Measurements from ENCODE around the gene KCND1. TPM values are rescaled to one million over a fixed set of nuclear protein-coding genes. Genes with fewer than 3 reads are reported as not detected.
"Not testable (repeated sequence)": the region's sequence is repeated elsewhere in the genome, so short reads cannot be mapped to it uniquely, and the experiment has no call there.

Gene KCND1
- total RNA-seq, 4 donors from 2014 or later: 1.9 to 11.3 (median 3.7) TPM

GRCh38 chrX:48989483-48989882, 17.8 kb upstream of the KCND1 start:
- TF ChIP-seq CTCF (IDR thresholded peaks at IDR 0.05): no peak
- DNase-seq (ENCODE audit: low spot score) (no peak), ATAC-seq (ENCODE audit: low FRiP score) (no peak)

GRCh38 chrX:48983896-48984295, 12.3 kb upstream of the KCND1 start:
- ATAC-seq (ENCODE audit: low FRiP score) (no peak), DNase-seq (ENCODE audit: low spot score) (no peak)
- TF ChIP-seq CTCF (IDR thresholded peaks at IDR 0.05): no peak

- no peak for ATAC-seq (ENCODE audit: low FRiP score)
- no peak for DNase-seq (ENCODE audit: low spot score)
- no peak for TF ChIP-seq CTCF (IDR thresholded peaks at IDR 0.05)
Observed at GRCh38 chrX:48983081-48983480, 11.4 kb upstream of the KCND1 start.

- DNase-seq (ENCODE audit: low spot score) (no peak), ATAC-seq (ENCODE audit: low FRiP score) (no peak)
- TF ChIP-seq CTCF (IDR thresholded peaks at IDR 0.05): no peak
Observed at GRCh38 chrX:48981178-48981577, 9.5 kb upstream of the KCND1 start.

- DNase-seq (ENCODE audit: low spot score): not testable (repeated sequence)
Observed at GRCh38 chrX:48980341-48980740, 8.7 kb upstream of the KCND1 start.

GRCh38 chrX:48978226-48978625, 6.6 kb upstream of the KCND1 start:
- ATAC-seq (ENCODE audit: low FRiP score): no peak
- DNase-seq (ENCODE audit: low spot score): no peak
- TF ChIP-seq CTCF (IDR thresholded peaks at IDR 0.05): no peak

More at GRCh38 chrX:48980341-48980740, 8.7 kb upstream of the KCND1 start:
- not testable (repeated sequence) for ATAC-seq (ENCODE audit: low FRiP score)

- ATAC-seq (ENCODE audit: low FRiP score) (no peak), DNase-seq (ENCODE audit: low spot score) (no peak)
- no peak for TF ChIP-seq CTCF (IDR thresholded peaks at IDR 0.05)
Observed at GRCh38 chrX:48976086-48976485, 4.4 kb upstream of the KCND1 start.

GRCh38 chrX:48975541-48975940, 3.9 kb upstream of the KCND1 start:
- DNase-seq (ENCODE audit: low spot score) (no peak), ATAC-seq (ENCODE audit: low FRiP score) (no peak)
- no peak for TF ChIP-seq CTCF (IDR thresholded peaks at IDR 0.05)
